LNCAP (cell line): ENCODE results near the gene ENTPD7.

ENCODE experiments used
- CTCF ChIP-seq: fragments of 450-650 bp; IDR thresholded peaks from 2 replicates; pipeline ENCODE4 v1.5.1; 2017; ENCODE audit warnings: mild to moderate bottlenecking

Gene ENTPD7

GRCh38 chr10:99743841-99744240 is 84.5 kb downstream of the ENTPD7 start:
- TF ChIP-seq CTCF, result no peak

- no peak for TF ChIP-seq CTCF
Observed at GRCh38 chr10:99748823-99749451, 89.6 kb downstream of the ENTPD7 start.

GRCh38 chr10:99750641-99751040 is 91.3 kb downstream of the ENTPD7 start:
- TF ChIP-seq CTCF, result no peak

- no peak for TF ChIP-seq CTCF
Observed at GRCh38 chr10:99754670-99755069, 95.4 kb downstream of the ENTPD7 start.
